K562 (cell line): ENCODE data around the gene AHNAK. TPM values are rescaled to one million over a fixed set of nuclear protein-coding genes. Genes with fewer than 3 reads are reported as not detected.

Experiments
- ARHGAP35 ChIP-seq: fragments of 450-650 bp; IDR thresholded peaks from 2 replicates; pipeline ENCODE4 v1.6.1; 2018; ENCODE audit not compliant: partially characterized antibody
- ASH1L ChIP-seq: fragments of 450-650 bp; IDR thresholded peaks from 2 replicates; pipeline ENCODE4 v1.6.1; 2018; ENCODE audit warnings: borderline replicate concordance, mild to moderate bottlenecking, low read depth; ENCODE audit not compliant: partially characterized antibody
- CREBBP ChIP-seq: IDR thresholded peaks from one replicate; pipeline ENCODE4 v1.6.1; 2012; ENCODE audit warnings: low read depth, mild to moderate bottlenecking, control low read depth, inconsistent platforms, low read length
- CSDE1 ChIP-seq, 2 experiments: fragments of 450-650 bp; IDR thresholded peaks; 2 replicates each; pipeline ENCODE4 v1.6.1; 2016; ENCODE audit warnings: mild to moderate bottlenecking in 1 of 2
- DPF2 ChIP-seq: fragments of 450-650 bp; IDR thresholded peaks from 2 replicates; pipeline ENCODE4 v1.6.1; 2016
- EGR1 ChIP-seq: fragments of 450-650 bp; conservative IDR thresholded peaks from 2 replicates; pipeline ENCODE4 v1.6.1; 2017; ENCODE audit warnings: mild to moderate bottlenecking
- ELF2 ChIP-seq: fragments of 250-450 bp; sonication (Bioruptor Pico); IDR thresholded peaks from 2 replicates; pipeline ENCODE4 v1.5.0; 2021; ENCODE audit warnings: mild to moderate bottlenecking
- ETV1 ChIP-seq: fragments of 450-650 bp; conservative IDR thresholded peaks from 2 replicates; pipeline ENCODE4 v1.6.1; 2016; ENCODE audit warnings: missing genetic modification characterization, control low read depth, low read depth, missing compliant biosample characterization
- FOXJ2 ChIP-seq: fragments of 200-800 bp; sonication (Bioruptor generic); IDR thresholded peaks from 2 replicates; pipeline ENCODE4 v1.6.1; 2016; ENCODE audit warnings: missing genetic modification characterization, missing compliant biosample characterization
- ILK ChIP-seq: fragments of 450-650 bp; IDR thresholded peaks from 2 replicates; pipeline ENCODE4 v1.6.1; 2016; ENCODE audit warnings: missing genetic modification characterization, low read depth, mild to moderate bottlenecking, missing compliant biosample characterization, moderate library complexity, borderline replicate concordance
- KDM2B ChIP-seq: fragments of 250-450 bp; sonication (Bioruptor Pico); IDR thresholded peaks from 2 replicates; pipeline ENCODE4 v1.8.0; 2021; ENCODE audit warnings: mild to moderate bottlenecking, moderate library complexity
- MBD2 ChIP-seq: sonication (generic); IDR thresholded peaks from 2 replicates; pipeline ENCODE4 v1.6.1; 2016; ENCODE audit warnings: low read depth, borderline replicate concordance
- SAP30 ChIP-seq: fragments of 200-600 bp; sonication (generic); IDR thresholded peaks from 2 replicates; pipeline ENCODE4 v1.6.1; 2012; ENCODE audit warnings: borderline replicate concordance, low read depth, mild to moderate bottlenecking, moderate library complexity, low read length, control low read depth, inconsistent platforms; ENCODE audit not compliant: insufficient read depth, poor library complexity, severe bottlenecking
- SETDB1 ChIP-seq: IDR thresholded peaks from one replicate; pipeline ENCODE4 v1.6.1; 2012; ENCODE audit warnings: low read length, control low read depth, inconsistent platforms
- TEAD2 ChIP-seq: fragments of 450-650 bp; IDR thresholded peaks from 2 replicates; pipeline ENCODE4 v1.6.1; 2016; ENCODE audit warnings: missing genetic modification characterization, control low read depth, missing compliant biosample characterization
- YY1 ChIP-seq, 3 experiments: IDR thresholded peaks; 2 replicates each; pipeline ENCODE4 v1.6.1; 2011; ENCODE audit warnings: low read length in 2 of 3, mild to moderate bottlenecking in 2 of 3, moderate library complexity in 2 of 3, borderline replicate concordance in 1 of 3, control low read depth in 1 of 3, low read depth in 1 of 3; ENCODE audit not compliant: insufficient read depth in 3 of 3, insufficient replicate concordance in 2 of 3, control insufficient read depth in 1 of 3, insufficient read length in 1 of 3; ENCODE audit errors: extremely low read depth in 1 of 3
- ZNF133 ChIP-seq: fragments of 250-450 bp; sonication (Bioruptor Pico); IDR thresholded peaks from 2 replicates; pipeline ENCODE4 v1.4.0; 2020; ENCODE audit warnings: mild to moderate bottlenecking
- ZNF561 ChIP-seq: fragments of 450-650 bp; formaldehyde crosslinking; conservative IDR thresholded peaks from 2 replicates; pipeline ENCODE4 v1.4.0; 2020; ENCODE audit warnings: mild to moderate bottlenecking, moderate library complexity
- ZNF589 ChIP-seq: fragments of 200-800 bp; sonication (Bioruptor generic); IDR thresholded peaks from 2 replicates; pipeline ENCODE4 v1.6.1; 2016; ENCODE audit warnings: low read depth, missing genetic modification characterization, missing compliant biosample characterization
- ZNF699 ChIP-seq: fragments of 250-450 bp; sonication (Bioruptor Pico); IDR thresholded peaks from 2 replicates; pipeline ENCODE4 v1.8.0; 2021; ENCODE audit warnings: mild to moderate bottlenecking, moderate library complexity; ENCODE audit not compliant: insufficient replicate concordance
- ZNF764 ChIP-seq: fragments of 250-450 bp; sonication (Bioruptor Pico); IDR thresholded peaks from 2 replicates; pipeline ENCODE4 v1.4.0; 2020; ENCODE audit warnings: low read depth, mild to moderate bottlenecking, moderate library complexity
- ZNF766 ChIP-seq: fragments of 200-800 bp; sonication (Bioruptor generic); conservative IDR thresholded peaks from 2 replicates; pipeline ENCODE4 v1.6.1; 2016; ENCODE audit warnings: missing genetic modification characterization, missing compliant biosample characterization
- polyA plus RNA-seq, 8 experiments: library from polyadenylated mRNA; depleted of rRNA in 4 of 8; stranded (reverse) in 5 of 8; unstranded in 3 of 8; fragments of >200 nt; fragmentation: Nextera tagmentation in 2 of 8; fragmentation: Illumina TruSeq in 1 of 8; extraction: Ambion mirVana in 2 of 8; extraction: Trizol in 1 of 8; gene quantifications; 2 replicates each; pipeline versions ENCODE4 v1.2.1 to v1.2.3, GENCODE V29; 2011 to 2014; ENCODE audit warnings: inconsistent platforms in 1 of 8, missing spikeins in 1 of 8
- total RNA-seq, 7 experiments: library from RNA; depleted of rRNA in 6 of 7; stranded (reverse); fragments of >200 nt in 6 of 7; fragmentation: Illumina TruSeq in 2 of 7; extraction: Trizol in 2 of 7; gene quantifications; 2 replicates each; pipeline versions ENCODE4 v1.2.1 to v1.2.3, GENCODE V29; 2011 to 2021; ENCODE audit warnings: low replicate concordance in 1 of 7
- TF ChIP-seq, protein P1 (sequence below), 3 experiments: fragments of 200-800 bp in 1 of 3; fragments of 250-450 bp in 1 of 3; fragments of 450-650 bp in 1 of 3; sonication (Bioruptor Pico) in 1 of 3; sonication (Bioruptor generic) in 1 of 3; formaldehyde crosslinking in 1 of 3; IDR thresholded peaks; 2 replicates each; pipeline versions ENCODE4 v1.6.1 to v1.8.0; 2016 to 2022; ENCODE audit warnings: mild to moderate bottlenecking in 2 of 3, missing genetic modification characterization in 2 of 3, missing compliant biosample characterization in 1 of 3, moderate library complexity in 1 of 3

Gene AHNAK
- total and polyA plus RNA-seq, 9 of the 15 experiments (the other 6 are each of a cell fraction or from before 2014, with no cell fraction given) = 1.5 to 89.7 (median 45.0) TPM

DNA sequence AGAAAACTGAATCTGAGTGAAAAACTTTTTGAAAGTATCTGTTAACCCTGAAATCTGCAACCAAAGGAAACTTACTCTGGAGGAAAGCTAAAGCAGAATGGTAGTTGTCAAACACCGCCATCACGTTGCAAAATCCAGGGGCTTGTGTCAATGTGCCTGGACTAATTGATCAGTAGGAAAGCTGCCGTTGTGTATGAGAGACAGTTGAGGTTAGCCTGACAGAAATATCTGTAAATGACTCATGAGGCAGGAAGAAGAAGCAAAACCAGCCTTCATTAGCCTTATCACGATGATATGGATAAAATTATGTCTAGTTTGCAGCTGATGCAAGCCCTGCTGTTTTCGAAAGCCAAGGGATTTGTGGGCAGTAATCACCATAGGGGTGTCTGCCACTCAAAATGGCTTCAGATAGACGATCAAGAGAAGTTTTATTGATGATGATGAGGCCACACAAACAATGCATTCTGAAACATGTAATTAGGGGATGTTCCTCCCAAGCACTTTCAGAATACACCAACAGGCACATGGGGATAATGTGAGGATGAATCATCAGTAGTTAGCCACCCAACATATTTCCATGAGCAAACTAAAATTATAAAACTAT, 118.9 kb downstream of the AHNAK start (continued):
- no peak for TF ChIP-seq CREBBP
- no peak for TF ChIP-seq ZNF764 (CRISPR knock-in tag)
- TF ChIP-seq ZNF133 (CRISPR knock-in tag) = no peak
- peak; percentile 68; the same call in 1 of the 2 replicates for TF ChIP-seq ZNF589 (CRISPR knock-in tag)
- TF ChIP-seq MBD2 = no peak
- TF ChIP-seq SETDB1 = no peak
- TF ChIP-seq SAP30 = no peak
- TF ChIP-seq ZNF699 (CRISPR knock-in tag) = no peak
- TF ChIP-seq FOXJ2 (tag) = no peak
- no peak for TF ChIP-seq ZNF561 (CRISPR knock-in tag)
- TF ChIP-seq ZNF766 (CRISPR knock-in tag) = peak; percentile 46; the same call in 1 of the 2 replicates
- TF ChIP-seq KDM2B (CRISPR knock-in tag) = no peak
- peak; percentile 62 for TF ChIP-seq ETV1
- no peak for TF ChIP-seq YY1 (IDR thresholded peaks at IDR 0.05; ENCODE audit: borderline replicate concordance in 1 of 3, control insufficient read depth in 1 of 3, extremely low read depth in 1 of 3, insufficient read depth in 3 of 3, insufficient read length in 1 of 3, insufficient replicate concordance in 2 of 3, low read depth in 1 of 3, low read length in 2 of 3)
- no peak for TF ChIP-seq CSDE1 (IDR thresholded peaks at IDR 0.05)
- TF ChIP-seq TEAD2 (tag) = no peak
- TF ChIP-seq ILK (tag) = no peak
- TF ChIP-seq, protein P1, sequence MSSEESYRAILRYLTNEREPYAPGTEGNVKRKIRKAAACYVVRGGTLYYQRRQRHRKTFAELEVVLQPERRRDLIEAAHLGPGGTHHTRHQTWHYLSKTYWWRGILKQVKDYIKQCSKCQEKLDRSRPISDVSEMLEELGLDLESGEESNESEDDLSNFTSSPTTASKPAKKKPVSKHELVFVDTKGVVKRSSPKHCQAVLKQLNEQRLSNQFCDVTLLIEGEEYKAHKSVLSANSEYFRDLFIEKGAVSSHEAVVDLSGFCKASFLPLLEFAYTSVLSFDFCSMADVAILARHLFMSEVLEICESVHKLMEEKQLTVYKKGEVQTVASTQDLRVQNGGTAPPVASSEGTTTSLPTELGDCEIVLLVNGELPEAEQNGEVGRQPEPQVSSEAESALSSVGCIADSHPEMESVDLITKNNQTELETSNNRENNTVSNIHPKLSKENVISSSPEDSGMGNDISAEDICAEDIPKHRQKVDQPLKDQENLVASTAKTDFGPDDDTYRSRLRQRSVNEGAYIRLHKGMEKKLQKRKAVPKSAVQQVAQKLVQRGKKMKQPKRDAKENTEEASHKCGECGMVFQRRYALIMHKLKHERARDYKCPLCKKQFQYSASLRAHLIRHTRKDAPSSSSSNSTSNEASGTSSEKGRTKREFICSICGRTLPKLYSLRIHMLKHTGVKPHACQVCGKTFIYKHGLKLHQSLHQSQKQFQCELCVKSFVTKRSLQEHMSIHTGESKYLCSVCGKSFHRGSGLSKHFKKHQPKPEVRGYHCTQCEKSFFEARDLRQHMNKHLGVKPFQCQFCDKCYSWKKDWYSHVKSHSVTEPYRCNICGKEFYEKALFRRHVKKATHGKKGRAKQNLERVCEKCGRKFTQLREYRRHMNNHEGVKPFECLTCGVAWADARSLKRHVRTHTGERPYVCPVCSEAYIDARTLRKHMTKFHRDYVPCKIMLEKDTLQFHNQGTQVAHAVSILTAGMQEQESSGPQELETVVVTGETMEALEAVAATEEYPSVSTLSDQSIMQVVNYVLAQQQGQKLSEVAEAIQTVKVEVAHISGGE (CRISPR knock-in tag; IDR thresholded peaks at IDR 0.05) = peak in 1 of 3 experiments; percentile 30; a peak in 1 of 6 replicates
- TF ChIP-seq ASH1L = no peak
- no peak for TF ChIP-seq EGR1
- TF ChIP-seq ELF2 = no peak
- no peak for TF ChIP-seq ARHGAP35
- TF ChIP-seq DPF2 = peak; percentile 83
